GM12892 (cell line): ENCODE results near the gene MPV17L2.
A peak's percentile ranks its signal among the peaks of the same experiment; 100 is the strongest.

Source experiments
- DNase-seq: peaks from one replicate; pipeline ENCODE4 v3.0.0; 2011; ENCODE audit not compliant: insufficient read length
- FAIRE-seq: peaks from 2 replicates; lab custom pipeline; 2011; peaks lifted over from hg19 to GRCh38; lab: Jason Lieb, UNC
- POLR2A ChIP-seq: IDR thresholded peaks from 2 replicates; pipeline ENCODE4 v1.6.1; 2011; ENCODE audit warnings: low read depth, low read length, control low read depth
- POLR2AphosphoS5 ChIP-seq: IDR thresholded peaks from 2 replicates; pipeline ENCODE4 v1.6.1; 2011; ENCODE audit warnings: low read depth, low read length, control low read depth
- TAF1 ChIP-seq: IDR thresholded peaks from 2 replicates; pipeline ENCODE4 v1.6.1; 2011; ENCODE audit warnings: low read depth, mild to moderate bottlenecking, control low read depth, low read length, borderline replicate concordance

The MPV17L2 gene

DNA sequence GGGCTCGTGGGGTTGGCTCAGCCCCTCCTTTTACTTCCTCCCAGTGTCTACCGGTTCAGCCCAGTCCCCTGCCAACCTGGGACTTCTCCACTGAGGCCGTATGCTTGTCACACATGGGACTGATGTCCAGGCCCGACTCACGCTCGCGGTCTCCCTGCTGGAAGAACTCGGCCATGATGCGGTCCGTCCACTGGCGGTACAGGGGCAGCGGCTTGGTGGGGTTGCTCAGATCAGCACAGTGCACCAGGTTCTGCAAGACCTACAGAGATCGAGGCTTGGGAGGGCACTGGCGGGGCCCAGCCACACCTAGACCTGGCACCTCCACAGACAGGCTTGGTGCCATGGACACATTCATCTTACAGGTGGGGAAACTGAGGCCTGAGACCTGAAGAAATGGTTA is 18.7 kb downstream of the MPV17L2 start:
- TF ChIP-seq POLR2AphosphoS5 (no peak), TAF1 (no peak)
- FAIRE-seq = no peak
- DNase-seq = no peak

DNA sequence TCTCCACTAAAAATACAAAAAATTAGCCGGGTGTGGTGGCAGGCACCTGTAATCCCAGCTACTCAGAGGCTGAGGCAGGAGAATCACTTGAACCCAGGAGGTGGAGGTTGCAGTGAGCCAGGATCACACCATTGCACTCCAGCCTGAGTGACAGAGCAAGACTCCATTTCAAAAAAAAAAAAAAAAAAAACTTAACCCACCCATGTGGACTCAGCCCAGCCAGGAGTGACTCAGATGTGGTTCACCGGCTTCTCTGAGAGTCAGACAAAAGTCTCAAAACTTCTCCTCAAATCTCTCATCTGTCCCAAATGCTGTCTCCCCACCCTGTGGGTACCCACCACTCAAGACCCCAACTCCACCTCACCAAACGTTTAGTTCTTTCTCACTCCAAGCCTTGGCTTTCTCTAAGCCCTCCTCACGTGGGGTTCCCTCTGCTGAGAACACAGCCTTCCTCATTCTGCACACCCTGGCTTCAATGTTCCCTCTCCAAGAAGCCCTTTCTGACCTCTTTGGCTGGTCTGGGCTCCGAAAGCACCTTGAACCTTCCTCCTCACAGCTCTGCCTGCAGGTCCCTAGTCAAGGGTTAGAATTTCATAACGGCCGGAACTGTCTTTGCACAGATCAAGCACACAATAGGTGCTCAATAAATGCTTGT is 21.9 kb downstream of the MPV17L2 start:
- FAIRE-seq = no peak
- DNase-seq = no peak
- TF ChIP-seq POLR2AphosphoS5 = no peak
- no peak for TF ChIP-seq TAF1
- TF ChIP-seq POLR2A = no peak

GRCh38 chr19:18216789-18217188 is 23.8 kb downstream of the MPV17L2 start:
- TF ChIP-seq POLR2A (no peak), TAF1 (no peak), POLR2AphosphoS5 (no peak)
- FAIRE-seq (no peak), DNase-seq (no peak)

GRCh38 chr19:18218159-18218558 is 25.1 kb downstream of the MPV17L2 start:
- no peak for FAIRE-seq
- no peak for DNase-seq
- TF ChIP-seq TAF1 (no peak), POLR2A (no peak), POLR2AphosphoS5 (no peak)

DNA sequence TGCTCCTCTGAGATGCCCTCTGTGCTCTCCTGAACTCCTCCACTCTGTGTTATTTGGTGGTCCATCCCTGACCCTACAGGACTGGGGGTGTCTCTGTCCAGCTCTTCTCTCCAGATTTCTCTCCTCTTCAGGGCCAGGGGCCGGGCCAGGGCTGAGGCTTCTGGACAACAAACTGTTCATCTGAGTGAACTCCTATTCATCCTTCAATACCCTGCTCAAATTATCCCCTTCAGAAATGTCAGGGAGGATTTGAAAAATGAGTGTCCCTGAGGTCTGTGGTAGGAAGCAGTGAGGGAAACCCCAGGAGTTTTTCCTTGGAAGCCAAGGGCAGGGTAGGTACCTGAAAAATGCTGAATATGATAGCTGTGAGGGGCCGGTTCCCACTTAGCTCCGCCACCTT is 25.6 kb downstream of the MPV17L2 start:
- no peak for FAIRE-seq
- TF ChIP-seq TAF1 (no peak), POLR2A (no peak)
- no peak for DNase-seq

DNA sequence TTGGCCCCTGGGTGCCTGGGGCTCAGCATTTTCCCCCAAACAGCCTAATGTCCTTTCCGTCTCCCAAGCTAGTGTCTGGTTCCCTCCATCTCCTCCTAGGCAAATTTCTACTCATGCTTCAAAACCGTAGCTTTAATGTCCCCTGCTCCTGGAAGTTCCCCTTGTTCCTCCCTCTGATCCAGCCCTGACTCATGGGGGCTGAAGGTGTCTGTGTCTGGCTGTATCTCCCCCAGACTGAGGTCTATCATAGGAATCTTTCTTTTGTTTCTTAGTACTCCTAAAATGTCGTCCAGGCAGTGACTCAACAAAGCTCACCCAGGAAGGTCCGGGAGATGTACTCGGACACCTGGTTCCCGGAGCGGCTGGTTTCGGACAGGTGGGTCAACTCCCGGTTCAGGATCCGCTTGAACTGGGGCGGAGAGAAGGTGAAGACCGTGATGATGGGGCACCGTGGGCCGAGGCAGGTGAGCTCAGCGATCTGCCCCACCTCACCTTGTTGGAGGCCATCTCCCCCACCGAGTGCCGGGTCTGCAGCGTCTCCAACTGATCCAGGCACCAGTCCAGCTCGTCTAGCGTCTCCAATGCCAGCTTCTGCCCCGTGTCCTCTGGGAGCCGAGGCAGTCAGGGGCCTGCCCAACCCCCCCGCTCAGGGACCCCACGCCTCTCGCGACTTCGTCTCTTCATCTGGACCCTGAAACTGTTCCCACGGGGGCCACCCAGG is 27.1 kb downstream of the MPV17L2 start:
- no peak for DNase-seq
- TF ChIP-seq POLR2A (no peak), TAF1 (no peak), POLR2AphosphoS5 (no peak)
- no peak for FAIRE-seq

DNA sequence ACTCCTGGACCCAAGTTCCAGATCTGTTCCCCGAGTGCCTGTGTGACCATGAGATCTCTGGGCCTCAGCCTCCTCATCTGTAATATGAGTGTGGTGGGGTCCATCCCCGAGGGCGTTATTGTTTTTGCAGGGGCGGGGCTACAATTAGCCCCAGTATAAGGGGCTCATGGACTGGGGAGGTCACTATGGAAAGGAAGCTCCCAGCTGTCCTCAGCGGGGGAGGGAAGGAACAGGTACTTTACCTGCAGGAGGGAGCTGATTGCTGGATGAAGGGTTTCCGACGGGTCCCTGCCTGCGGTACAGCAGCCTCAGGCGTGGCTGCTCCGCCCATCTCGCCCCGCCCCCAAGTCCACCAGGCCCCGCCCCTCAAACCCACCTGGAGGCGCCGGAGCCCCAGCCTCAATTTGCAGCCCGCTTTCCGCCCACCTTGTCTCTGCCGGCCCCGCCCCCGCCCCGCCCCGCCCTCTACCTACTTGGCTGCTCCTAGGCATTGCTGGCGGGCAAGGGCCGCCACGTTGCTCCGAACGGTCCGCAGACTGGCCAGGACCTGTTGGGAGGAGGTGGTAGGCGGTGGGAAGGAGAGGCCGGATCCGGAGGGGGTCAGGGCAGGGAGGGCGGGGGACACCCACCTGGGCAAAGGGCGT is 27.7 kb downstream of the MPV17L2 start:
- FAIRE-seq = no peak
- DNase-seq = no peak
- no peak for TF ChIP-seq POLR2AphosphoS5
- no peak for TF ChIP-seq POLR2A
- no peak for TF ChIP-seq TAF1

DNA sequence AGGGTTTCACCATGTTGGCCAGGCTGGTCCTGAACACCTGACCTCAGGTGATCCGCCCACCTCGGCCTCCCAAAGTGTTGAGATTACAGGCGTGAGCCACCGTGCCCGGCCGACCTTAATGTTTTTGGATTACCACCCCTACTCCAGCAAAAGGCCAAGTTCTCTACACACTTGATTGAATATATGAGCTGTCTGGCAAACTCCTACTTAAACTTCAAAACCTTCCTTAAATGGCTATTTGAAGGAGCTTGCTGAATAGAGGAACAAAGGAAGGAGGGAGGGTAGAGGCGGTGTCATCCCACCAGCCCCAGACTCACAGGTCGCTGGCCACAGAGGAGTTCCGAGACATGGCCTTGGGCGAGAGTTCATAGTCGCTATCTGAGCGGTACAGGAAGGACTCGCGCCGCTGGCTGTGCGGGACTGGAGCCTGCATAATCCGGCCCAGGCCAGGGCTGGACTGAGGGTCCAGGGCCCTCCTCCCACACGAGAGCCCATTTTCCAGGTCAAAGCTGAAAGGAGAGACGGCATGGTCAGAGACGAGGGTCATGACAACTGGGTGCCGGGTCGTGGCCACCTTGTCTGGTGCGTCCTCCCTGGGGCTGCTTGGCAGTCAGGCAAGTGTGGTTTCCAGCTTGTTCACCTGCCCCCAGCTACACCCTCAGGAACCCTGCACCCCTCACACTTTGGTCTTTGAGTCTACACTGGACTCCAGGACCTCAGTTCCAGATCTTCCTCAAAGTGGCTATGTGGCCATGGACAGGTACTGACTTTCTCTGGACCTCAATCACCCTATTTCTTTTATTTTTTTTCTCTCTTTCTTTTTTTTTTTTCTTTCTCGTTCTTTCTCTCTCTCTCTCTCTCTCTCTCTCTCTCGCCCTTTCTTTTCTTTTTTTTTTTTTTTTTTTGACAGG is 29.1 kb downstream of the MPV17L2 start:
- no peak for DNase-seq
- no peak for TF ChIP-seq POLR2AphosphoS5
- TF ChIP-seq POLR2A = no peak
- no peak for TF ChIP-seq TAF1
- no peak for FAIRE-seq

DNA sequence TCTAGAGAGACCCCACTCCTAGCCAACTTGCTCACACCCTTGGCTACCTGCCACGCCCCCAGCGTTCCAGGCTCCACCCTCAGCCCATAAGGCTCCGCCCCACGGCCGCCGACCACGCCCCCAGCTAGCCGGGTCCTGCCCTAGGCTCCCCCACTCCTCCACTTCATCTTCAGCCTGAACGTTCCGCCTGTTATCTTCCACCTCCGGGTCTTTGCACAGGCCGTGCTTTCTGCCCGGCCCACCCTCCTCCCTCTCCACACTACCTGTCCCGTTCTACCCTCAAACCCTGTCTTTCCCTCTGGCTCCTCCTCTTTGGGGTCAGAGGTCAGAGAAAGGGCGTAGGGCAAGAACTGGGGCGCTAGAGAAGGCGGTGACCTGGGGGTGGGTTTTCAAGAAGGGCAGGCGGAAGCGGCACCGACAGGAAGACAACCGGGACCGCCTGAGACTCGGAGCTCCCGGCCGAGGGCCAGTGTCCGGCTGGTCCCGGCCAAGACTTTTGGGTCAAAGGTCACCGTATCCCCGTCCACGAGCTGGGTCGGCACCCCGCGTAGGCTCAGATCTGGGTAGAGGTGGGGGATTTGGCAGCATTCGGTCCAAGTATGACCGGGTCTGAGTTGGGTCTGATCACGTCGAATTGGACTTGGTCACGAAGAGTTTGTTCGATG is 31.0 kb downstream of the MPV17L2 start:
- peak; percentile 21 for FAIRE-seq
- no peak for DNase-seq
- no peak for TF ChIP-seq POLR2A
- TF ChIP-seq TAF1 = no peak
- TF ChIP-seq POLR2AphosphoS5 = no peak

DNA sequence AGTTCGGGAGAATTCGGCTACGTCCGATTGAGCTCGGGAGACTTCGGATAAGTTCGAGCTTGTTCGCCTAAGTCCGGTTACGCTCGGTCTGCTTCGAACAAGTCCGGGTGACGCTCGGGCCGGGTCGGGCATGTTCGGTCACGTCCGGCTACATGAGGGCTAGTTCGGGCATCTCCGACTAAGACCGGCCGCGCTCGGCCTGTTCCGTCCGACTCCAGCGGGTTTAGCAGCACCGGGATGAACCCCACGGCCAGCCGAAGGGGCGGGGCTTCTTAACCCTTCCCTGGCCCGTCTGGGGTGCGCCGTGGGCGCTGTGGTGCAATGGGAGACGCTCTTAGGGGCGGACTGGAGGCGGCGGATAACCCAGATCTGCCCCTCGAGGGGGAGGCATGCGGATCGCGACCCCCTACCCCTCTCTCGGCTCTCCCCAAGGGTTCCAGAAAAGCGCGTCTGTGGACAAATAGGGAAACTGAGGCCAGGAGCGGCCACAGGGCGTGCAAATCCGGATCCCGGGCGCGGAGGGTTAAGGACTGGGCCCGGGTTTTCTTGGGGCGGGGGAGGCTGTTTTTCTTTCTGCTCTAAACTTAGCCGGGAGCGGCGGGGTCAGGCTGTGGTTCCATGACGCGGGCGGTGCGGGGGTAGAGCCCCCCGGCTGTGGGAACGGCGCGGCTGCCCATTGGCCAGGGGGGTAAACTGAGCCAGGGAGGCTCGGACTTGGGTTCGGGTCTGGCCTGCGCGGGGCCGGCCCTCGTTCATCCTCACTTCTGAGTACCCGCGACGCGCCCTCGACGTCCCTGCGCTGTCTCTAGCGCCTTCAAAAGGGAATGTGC is 31.7 kb downstream of the MPV17L2 start:
- TF ChIP-seq POLR2A = no peak
- FAIRE-seq (peak; percentile 100), DNase-seq (peak; percentile 94)

- no peak for TF ChIP-seq TAF1
- TF ChIP-seq POLR2A = no peak
- no peak for TF ChIP-seq POLR2AphosphoS5
- no peak for FAIRE-seq
- no peak for DNase-seq
Observed at GRCh38 chr19:18225355-18225701, 32.3 kb downstream of the MPV17L2 start.
